Right lobe of liver (tissue), 4 donors: ENCODE results near the gene NPFFR1.

ENCODE experiments used
- CTCF ChIP-seq, 4 donors: fragments of 200-600 bp in 3 of 4; fragments of 450-650 bp in 1 of 4; IDR thresholded peaks; one replicate each; pipeline versions ENCODE4 v1.5.1 to v1.8.0; 2016 to 2022; ENCODE audit warnings: antibody characterized with exemption in 4 of 4, mild to moderate bottlenecking in 2 of 4
- POLR2A ChIP-seq: fragments of 450-650 bp; IDR thresholded peaks from one replicate; pipeline ENCODE4 v1.6.1; 2017; ENCODE audit warnings: antibody characterized with exemption, mild to moderate bottlenecking
- donor health status: DM: no; HTN: no; CAD: no.
- donor health status: DM: no; HTN: no; CAD: no.
- donor health status: DM: no; HTN: yes; CAD: no.

- TF ChIP-seq CTCF (IDR thresholded peaks at IDR 0.05) (no peak), POLR2A (no peak)
Measured at GRCh38 chr10:70308121-70309060, 24.6 kb upstream of the NPFFR1 start.
